ENCODE measurements around the gene SLC38A5.

Gene SLC38A5

GRCh38 chrX:48491809-48492208 is 21.7 kb upstream of the SLC38A5 start:
- no peak overlapping the region for H3K4me3 ChIP-seq (ENCODE audit: low read depth, low read length)
- TF ChIP-seq CTCF (IDR thresholded peaks at IDR 0.05; ENCODE audit: low read depth, low read length), result no peak

- no peak overlapping the region for H3K4me3 ChIP-seq (ENCODE audit: low read depth, low read length)
- TF ChIP-seq CTCF (IDR thresholded peaks at IDR 0.05; ENCODE audit: low read depth, low read length), result no peak
These were observed 20.6 kb upstream of the SLC38A5 start for GRCh38 chrX:48490661-48491060.

- TF ChIP-seq CTCF (IDR thresholded peaks at IDR 0.05; ENCODE audit: low read depth, low read length), result no peak
- no peak overlapping the region for H3K4me3 ChIP-seq (ENCODE audit: low read depth, low read length)
These were observed 19.8 kb upstream of the SLC38A5 start for GRCh38 chrX:48489892-48490291.

GRCh38 chrX:48489296-48489695 is 19.2 kb upstream of the SLC38A5 start:
- no peak overlapping the region for H3K4me3 ChIP-seq (ENCODE audit: low read depth, low read length)
- TF ChIP-seq CTCF (IDR thresholded peaks at IDR 0.05; ENCODE audit: low read depth, low read length), result no peak

GRCh38 chrX:48488034-48488433 is 18.0 kb upstream of the SLC38A5 start:
- H3K4me3 ChIP-seq (ENCODE audit: low read depth, low read length), result no peak overlapping the region
- TF ChIP-seq CTCF (IDR thresholded peaks at IDR 0.05; ENCODE audit: low read depth, low read length), result no peak

GRCh38 chrX:48487362-48487798 is 17.3 kb upstream of the SLC38A5 start:
- H3K4me3 ChIP-seq (ENCODE audit: low read depth, low read length), result no peak overlapping the region
- no peak for TF ChIP-seq CTCF (IDR thresholded peaks at IDR 0.05; ENCODE audit: low read depth, low read length)

GRCh38 chrX:48482526-48482925 is 12.5 kb upstream of the SLC38A5 start:
- H3K4me3 ChIP-seq (ENCODE audit: low read depth, low read length), result no peak overlapping the region
- no peak for TF ChIP-seq CTCF (IDR thresholded peaks at IDR 0.05; ENCODE audit: low read depth, low read length)

Data from WI38 (cell line).